ENCODE measurements around the gene SLFN12. TPM values are rescaled to one million over a fixed set of nuclear protein-coding genes. Genes with fewer than 3 reads are reported as not detected.

Gene SLFN12
- total and polyA plus RNA-seq, 10 of the 15 experiments (the other 5 are each of a cell fraction or from before 2014, with no cell fraction given) = 8.7 to 18.5 (median 13.4) TPM

GRCh38 chr17:35371934-35372333, 60.4 kb downstream of the SLFN12 start (continued):
- no peak for TF ChIP-seq ZNF687 (IDR thresholded peaks at IDR 0.05)
- TF ChIP-seq MTA2 (IDR thresholded peaks at IDR 0.05; ENCODE audit: low read depth) = no peak
- TF ChIP-seq IRF3 (IDR thresholded peaks at IDR 0.05) = no peak
- TF ChIP-seq PBX3 (IDR thresholded peaks at IDR 0.05; ENCODE audit: insufficient replicate concordance, low read depth, low read length) = no peak
- TF ChIP-seq BRCA1 (IDR thresholded peaks at IDR 0.05; ENCODE audit: low read depth, low read length) = no peak
